HG03025 (cell line): ENCODE results near the gene JAK1.

Experiments
- ATAC-seq: cut with Tn5 transposase; IDR thresholded peaks from one replicate; pipeline ENCODE4 v1.9.1; 2021; ENCODE audit warnings: mild to moderate bottlenecking, moderate library complexity; ENCODE audit not compliant: unreplicated experiment, low FRiP score

The JAK1 gene

GRCh38 chr1:64874666-64875065, 91.7 kb downstream of the JAK1 start:
- no peak for ATAC-seq

- ATAC-seq: no peak
These were observed 92.8 kb downstream of the JAK1 start for GRCh38 chr1:64873576-64873975.

GRCh38 chr1:64872067-64872466, 94.3 kb downstream of the JAK1 start:
- no peak for ATAC-seq

- ATAC-seq: no peak
These were observed 95.1 kb downstream of the JAK1 start for GRCh38 chr1:64871256-64871655.

DNA sequence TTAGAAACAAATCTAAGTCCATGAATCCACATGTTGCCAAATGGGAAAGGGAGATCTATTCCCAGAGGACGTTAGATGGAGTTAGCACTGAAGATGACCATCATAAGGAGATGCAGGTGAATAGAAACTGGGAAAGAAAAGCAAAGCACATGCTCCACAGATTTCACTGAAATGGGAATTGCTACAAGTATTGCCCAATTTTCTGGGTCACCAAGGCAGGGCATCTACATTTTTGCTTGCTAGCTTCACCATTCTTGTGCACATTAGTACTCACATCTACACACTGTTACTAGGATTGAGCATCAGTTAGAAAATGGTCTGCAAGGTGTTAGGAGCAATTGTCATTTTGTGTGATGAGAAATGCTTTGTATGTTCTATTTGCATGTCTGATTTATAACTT, 99.1 kb downstream of the JAK1 start:
- ATAC-seq: no peak

- no peak for ATAC-seq
These were observed 99.7 kb downstream of the JAK1 start for GRCh38 chr1:64866689-64867088.

DNA sequence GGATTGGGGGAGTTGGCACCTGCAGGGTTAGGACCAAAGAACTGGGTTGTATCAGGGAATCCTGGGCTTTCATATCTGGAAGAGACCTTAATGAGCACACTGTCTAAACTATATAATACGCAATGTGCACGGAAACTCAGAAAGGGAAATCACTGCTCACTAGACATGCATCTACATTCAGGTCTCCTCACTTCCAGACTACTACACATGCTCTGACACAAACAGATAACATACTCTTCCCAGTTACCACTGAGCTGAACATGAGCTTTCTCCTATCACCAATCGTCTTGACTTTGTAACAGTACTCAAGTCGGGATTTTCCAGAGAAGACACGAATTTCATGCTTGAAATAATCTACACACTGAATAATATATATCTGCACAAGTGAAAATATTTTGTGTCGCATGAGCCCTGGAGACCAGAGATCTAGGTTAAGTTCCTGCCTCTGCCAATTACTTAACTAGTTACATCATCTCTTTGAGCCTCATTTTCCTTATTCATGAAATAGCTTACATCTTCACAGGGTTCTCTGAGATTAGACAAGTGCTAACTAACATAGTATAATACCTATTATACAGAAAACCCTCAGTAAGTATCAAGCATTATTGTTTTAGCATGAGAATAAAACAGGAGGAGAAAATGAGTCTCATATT, 101.1 kb downstream of the JAK1 start:
- ATAC-seq: no peak

DNA sequence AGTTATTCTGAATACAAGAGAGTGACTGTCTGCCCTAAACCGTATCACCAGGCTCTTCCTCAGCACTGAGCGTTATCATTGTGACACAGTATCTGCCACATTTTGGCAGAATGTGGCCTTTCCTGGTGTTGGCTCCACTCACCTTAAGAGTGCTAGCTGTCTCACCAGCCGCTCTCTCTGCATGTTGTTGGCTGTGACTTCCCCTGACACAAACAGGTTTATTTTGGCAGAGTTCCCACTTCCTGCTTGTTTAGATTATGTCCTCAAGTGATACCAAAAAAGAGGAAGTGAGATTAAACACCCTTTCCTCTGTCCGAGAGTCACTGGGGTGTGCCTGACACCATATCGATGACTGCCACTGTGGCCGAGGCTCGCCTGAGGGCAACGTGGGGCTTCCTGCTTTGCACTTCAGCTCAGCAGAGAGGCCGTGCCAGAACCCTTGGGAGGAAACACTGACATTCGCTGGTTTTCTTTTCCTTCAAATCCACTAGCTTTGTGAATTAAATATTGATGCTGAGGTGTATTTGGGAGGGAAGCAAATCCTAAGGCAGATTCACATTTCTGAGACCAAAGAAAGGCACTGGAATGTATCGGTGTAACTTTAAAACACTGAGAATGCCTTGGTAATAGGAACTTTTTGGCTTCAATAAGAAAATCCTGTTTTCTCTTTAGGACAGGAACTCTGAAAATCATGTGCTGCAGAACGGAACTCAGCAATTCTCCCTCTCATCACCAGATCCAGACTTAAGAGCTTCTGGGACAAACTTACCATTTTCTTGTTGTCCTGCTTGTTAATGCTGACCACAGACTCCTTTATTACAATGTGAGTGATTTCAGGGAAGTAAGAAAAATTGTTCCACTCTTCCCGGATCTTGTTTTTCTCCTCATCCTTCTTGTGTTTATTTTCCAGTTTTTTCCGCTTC, 102.1 kb downstream of the JAK1 start:
- ATAC-seq: peak; percentile 100

DNA sequence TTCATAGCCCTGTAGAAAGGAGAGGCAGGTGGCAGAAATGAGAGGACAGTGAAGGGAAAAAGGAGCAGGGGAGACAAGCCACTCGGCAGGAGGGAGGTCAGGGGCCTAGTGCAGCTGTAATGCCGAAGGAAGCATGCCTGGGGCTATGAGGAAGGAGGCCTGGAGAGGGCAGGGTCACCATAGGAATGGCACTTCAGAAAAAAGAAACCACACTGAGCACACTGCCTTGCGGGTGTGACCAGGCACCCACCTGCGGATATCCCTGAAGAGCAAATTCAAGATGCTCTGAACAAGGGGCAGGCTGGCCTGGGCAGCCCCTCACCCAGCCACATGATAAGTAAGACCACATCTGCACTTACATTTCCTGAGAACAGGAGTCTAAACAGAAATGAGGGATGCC, 104.7 kb downstream of the JAK1 start:
- no peak for ATAC-seq

DNA sequence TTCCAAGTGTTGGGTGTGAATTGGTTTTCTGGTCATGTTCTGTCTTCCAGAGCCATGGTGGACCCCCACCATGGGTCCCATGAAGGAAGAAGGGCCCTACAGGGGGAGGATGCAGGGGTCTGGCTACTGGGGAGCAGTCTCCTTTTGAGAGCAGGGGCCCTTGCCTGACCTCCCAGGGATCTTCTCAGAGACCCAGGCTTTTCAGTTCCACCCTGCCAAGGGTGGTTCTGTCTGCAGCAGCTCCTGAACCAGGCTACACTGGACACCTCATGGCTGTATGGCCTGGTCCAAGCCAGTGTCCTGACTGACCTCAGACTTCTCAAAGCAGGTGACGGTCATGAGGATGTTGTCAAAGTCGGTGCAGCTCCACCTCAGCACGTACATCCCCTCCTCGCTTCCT, 109.0 kb downstream of the JAK1 start:
- no peak for ATAC-seq

DNA sequence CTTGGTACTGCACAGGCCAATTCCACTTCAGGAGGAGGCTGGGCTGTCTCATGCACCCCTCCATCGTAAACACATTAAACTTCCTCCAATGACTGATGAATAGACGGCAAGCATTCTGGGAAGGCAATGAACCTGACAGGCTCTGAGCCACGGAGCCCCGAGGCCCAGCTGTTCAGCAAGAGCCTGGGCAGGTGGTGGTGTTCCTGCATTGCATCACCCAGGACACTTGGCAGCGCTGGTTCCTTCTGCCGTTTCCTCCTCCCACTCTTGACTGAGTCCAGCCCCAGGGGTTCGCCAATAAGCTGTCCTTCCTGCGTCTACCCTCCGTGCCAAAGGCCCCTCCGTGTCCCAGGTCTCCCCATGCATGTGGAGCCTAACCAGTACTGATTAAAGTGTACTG, 109.8 kb downstream of the JAK1 start:
- no peak for ATAC-seq

DNA sequence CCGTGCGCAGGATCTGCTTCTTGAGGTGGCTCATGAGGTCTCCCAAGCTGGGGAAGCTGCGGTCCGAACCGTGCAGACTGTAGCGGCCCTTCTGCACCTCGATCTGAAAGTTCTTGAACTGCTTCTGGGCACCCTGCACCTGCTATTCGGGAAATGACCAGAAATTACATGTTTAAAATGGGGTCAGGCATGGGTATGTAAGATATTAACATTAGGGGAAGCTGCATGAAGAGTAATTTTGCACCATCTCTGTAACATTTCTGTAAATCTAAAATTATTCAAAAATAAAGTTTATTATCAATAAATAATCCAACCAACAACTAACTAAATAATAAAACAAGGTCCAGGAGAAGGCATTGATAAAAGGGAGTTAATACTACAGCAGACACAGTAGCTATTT, 110.8 kb downstream of the JAK1 start:
- ATAC-seq: no peak

- no peak for ATAC-seq
These were observed 111.7 kb downstream of the JAK1 start for GRCh38 chr1:64854674-64855073.

- ATAC-seq: no peak
These were observed 114.7 kb downstream of the JAK1 start for GRCh38 chr1:64851664-64852063.

DNA sequence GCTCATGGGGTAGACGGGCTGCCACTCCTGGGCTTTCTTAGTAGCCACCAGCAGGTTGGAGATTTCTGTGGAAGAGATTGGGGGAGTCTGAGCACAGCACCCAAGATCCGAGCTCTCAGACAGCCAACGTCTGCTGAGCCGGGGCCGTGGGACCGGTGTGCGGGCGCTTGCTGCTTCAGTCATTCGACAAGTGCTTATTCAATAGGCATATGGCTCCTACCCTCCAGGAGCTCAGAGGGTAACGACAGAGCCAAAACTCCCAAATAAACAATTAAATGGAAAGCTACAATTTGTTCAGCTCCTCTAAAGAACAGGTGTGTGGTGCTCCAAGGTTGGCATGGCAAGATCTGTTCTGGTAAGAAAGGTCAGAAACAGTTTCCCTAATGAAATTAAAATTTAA, 115.5 kb downstream of the JAK1 start:
- no peak for ATAC-seq

- ATAC-seq: no peak
These were observed 116.4 kb downstream of the JAK1 start for GRCh38 chr1:64849942-64850341.

DNA sequence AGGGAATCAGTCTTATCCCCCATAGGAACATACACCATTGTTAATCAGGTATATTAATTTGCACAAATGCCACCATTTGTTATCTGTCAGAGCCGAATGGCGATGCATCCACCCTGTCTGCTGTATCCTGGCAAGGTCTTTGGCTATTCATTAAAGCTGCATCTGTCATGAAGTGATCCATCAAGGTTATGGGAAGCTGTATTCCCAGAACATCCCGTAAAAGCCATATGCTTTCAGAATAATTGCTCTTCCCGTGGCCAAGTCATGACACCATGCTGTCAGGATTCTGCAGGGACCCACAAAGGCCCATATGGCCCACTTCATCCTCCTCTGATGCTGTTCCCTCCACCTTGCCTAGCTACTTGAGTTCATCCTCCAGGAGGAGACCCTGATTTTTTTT, 117.5 kb downstream of the JAK1 start:
- no peak for ATAC-seq

- no peak for ATAC-seq
These were observed 118.2 kb downstream of the JAK1 start for GRCh38 chr1:64848136-64848535.

DNA sequence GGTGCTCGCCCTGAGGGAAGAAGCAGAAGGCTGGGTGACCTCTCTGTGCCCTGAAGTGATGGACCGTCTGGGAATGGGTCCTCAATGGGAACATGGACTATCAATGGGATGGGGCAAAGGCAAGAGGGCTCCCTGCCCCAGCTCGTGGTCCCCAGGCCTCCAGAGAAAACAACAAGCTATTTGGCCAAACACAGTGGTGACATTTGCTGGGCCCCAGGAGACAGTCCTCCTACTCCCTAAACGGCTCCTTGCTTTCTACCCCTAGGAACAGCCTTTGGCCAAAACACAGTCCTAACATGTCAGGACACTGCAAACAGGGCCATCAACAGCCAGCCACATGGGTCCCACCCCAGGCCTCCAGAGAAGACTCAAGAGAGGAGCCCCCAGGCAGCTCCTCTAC, 118.7 kb downstream of the JAK1 start:
- no peak for ATAC-seq

- ATAC-seq: no peak
These were observed 119.5 kb downstream of the JAK1 start for GRCh38 chr1:64846573-64847430.

DNA sequence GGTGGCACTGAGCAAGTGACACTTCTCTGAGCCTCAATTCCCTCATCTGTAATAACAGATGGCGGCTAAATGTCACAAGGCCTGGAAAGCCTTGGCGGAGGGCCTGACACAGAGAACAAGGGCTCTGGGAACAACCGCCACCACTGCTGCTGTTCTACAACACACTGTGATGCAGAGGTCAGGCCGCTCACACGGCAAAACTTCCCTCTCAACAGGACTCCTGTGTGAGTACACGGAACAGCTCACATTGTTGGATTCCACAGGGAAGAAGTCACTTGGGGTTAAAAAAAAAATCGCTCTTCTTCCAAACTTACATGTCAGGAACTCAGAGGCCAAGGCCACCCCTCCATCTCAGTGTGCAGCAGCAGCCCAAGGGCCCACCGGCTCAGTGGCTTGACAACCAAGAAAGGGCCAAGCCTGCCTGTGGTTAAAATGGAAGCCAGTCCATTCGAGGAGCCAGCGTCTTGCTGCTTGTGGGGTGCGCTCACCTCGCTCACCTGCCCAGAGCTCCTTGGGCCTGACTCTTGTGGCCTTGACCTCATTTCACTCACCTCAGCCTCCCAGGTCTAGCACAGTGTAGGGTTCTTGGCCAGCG, 120.4 kb downstream of the JAK1 start:
- ATAC-seq: no peak
